ENCODE results near the gene DNAI2. TPM values are rescaled to one million over a fixed set of nuclear protein-coding genes. Genes with fewer than 3 reads are reported as not detected.

The DNAI2 gene, protein sequence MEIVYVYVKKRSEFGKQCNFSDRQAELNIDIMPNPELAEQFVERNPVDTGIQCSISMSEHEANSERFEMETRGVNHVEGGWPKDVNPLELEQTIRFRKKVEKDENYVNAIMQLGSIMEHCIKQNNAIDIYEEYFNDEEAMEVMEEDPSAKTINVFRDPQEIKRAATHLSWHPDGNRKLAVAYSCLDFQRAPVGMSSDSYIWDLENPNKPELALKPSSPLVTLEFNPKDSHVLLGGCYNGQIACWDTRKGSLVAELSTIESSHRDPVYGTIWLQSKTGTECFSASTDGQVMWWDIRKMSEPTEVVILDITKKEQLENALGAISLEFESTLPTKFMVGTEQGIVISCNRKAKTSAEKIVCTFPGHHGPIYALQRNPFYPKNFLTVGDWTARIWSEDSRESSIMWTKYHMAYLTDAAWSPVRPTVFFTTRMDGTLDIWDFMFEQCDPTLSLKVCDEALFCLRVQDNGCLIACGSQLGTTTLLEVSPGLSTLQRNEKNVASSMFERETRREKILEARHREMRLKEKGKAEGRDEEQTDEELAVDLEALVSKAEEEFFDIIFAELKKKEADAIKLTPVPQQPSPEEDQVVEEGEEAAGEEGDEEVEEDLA
- total RNA-seq (0.22 TPM), polyA plus RNA-seq (ENCODE audit: insufficient read depth, low read depth, low replicate concordance) (not detected)
- long read RNA-seq, donor 1: 0 reads
- long read RNA-seq, donor 2: 0 reads
- long read RNA-seq, donor 3: 0 reads
- long read RNA-seq, donor 4: 0 reads
- long read RNA-seq, donor 5: 0 reads
- long read RNA-seq, donor 6: 0 reads
- long read RNA-seq, donor 7, partial matches to known transcripts: 0 of 1 reads
- long read RNA-seq, donor 7, other reads (novel, unspliced or antisense): 1 of 1 reads
- long read RNA-seq, donor 8, partial matches to known transcripts: 0 of 1 reads
- long read RNA-seq, donor 8, other reads (novel, unspliced or antisense): 0 of 1 reads
- long read RNA-seq, donor 9: 0 reads
- long read RNA-seq, donor 10: 0 reads

DNA sequence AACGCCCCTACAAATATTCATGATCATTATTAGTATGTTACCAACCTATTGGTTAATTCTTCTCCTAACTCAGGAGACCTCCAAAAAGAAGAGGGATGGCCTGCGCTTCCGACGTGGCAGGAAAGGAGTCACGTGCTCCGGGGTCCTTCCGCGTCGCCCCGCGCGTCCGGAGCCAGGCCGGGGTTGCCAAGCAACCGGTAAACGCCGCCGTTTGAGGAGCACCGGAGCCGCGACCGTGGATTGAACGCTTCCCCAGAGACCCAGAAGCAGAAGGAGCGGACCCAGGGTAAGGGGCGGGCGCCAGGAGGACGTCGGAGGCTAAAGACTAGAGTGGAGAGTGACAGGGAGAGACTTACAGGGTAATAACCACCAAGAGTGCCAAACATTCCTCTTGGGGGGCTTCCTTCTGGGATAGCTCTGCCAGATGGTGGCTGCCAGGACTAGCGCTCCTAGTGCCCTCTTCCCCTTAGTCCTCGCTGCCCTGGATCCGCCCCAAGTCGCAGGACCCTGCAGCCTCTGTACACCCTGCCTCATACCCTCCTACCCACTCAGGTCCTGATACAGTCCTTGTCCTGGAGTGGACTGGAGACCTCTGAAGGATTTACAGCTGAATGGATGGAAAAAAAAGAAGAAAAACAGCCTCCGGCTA lies at the start of gene DNAI2:
Gene DNAI2, plus strand, starts transcription at position 175 of the 649 bp plus-strand sequence. CDS start 7,584 bp downstream, outside the sequence.
- Histone ChIP-seq H3K27me3 (ENCODE audit: control insufficient read depth, insufficient read depth, low read length) (no peaks in the 10 kb centered on the region), H3K27ac (ENCODE audit: low read depth in 2 of 2, low read length in 2 of 2) (no peak within 1 kb of the TSS)
- FAIRE-seq: no peak

GRCh38 chr17:74224959-74225725 lies 48.9 kb upstream of the DNAI2 start:
- H3K27me3 ChIP-seq (ENCODE audit: control insufficient read depth, insufficient read depth, low read length): no peaks in the 10 kb centered on the region
- intact Hi-C loops (cut with DNase I): no loop called here
- no peak for FAIRE-seq
- no peak overlapping the region for H3K27ac ChIP-seq (ENCODE audit: low read depth in 2 of 2, low read length in 2 of 2)
- H3K36me3 ChIP-seq (ENCODE audit: control insufficient read depth in 2 of 3, insufficient read depth in 3 of 3, low read length in 3 of 3): no peaks in the 10 kb centered on the region
- DNase-seq: peak in 1 of 5 donors; percentile 65
- no peaks in the 10 kb centered on the region for H3K9me3 ChIP-seq (ENCODE audit: control insufficient read depth in 2 of 3, insufficient read depth in 1 of 3, low read length in 3 of 3)
- no peaks in the 10 kb centered on the region for H3K4me1 ChIP-seq (ENCODE audit: control insufficient read depth in 2 of 3, insufficient read depth in 2 of 3, low read depth in 1 of 3, low read length in 3 of 3)
- H3K9ac ChIP-seq (ENCODE audit: low read length in 3 of 3): no peak overlapping the region
- no peak for TF ChIP-seq CTCF (IDR thresholded peaks at IDR 0.05; ENCODE audit: borderline replicate concordance, extremely low read depth, insufficient read depth)
- no peak overlapping the region for H3K4me3 ChIP-seq (ENCODE audit: low read length in 3 of 3)

More for the DNA sequence above, at the start of gene DNAI2:
- peak in 4 of 5 donors; percentile 77 to 90 (median 80) for DNase-seq
- H3K9me3 ChIP-seq (ENCODE audit: control insufficient read depth in 2 of 3, insufficient read depth in 1 of 3, low read length in 3 of 3): no peaks in the 10 kb centered on the region
- no peak within 1 kb of the TSS for H3K9ac ChIP-seq (ENCODE audit: low read length in 3 of 3)
- intact Hi-C loops (cut with DNase I): no loop called here
- H3K4me1 ChIP-seq (ENCODE audit: control insufficient read depth in 2 of 3, insufficient read depth in 2 of 3, low read depth in 1 of 3, low read length in 3 of 3): peaks cover 0 to 4% (median 3%) of the 10 kb centered on the region in 3 donors
- H3K4me3 ChIP-seq (ENCODE audit: low read length in 3 of 3): no peak within 1 kb of the TSS
- no peaks in the 10 kb centered on the region for H3K36me3 ChIP-seq (ENCODE audit: control insufficient read depth in 2 of 3, insufficient read depth in 3 of 3, low read length in 3 of 3)
- TF ChIP-seq CTCF (IDR thresholded peaks at IDR 0.05; ENCODE audit: borderline replicate concordance, extremely low read depth, insufficient read depth): no peak

DNA sequence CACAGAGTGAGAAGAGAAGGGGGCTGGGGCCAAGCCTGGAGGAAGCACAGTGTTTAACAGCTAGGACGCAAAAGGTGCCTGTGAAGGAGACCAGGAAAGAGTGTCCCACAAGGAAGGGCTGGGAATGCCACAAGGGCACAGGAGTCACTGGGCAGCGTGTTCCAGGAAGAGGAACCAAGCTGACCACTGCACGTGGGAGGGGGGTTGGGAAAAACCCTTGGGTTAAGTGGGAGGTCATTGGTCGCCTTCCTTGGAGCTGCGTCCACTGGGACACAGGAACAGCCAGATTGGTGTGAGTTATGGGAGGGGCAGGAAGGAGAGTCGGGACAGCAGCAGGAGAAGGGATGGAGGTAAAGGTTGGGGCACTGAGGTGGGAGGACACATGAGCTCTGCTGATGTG lies 47.8 kb upstream of the DNAI2 start:
- Histone ChIP-seq H3K27me3 (ENCODE audit: control insufficient read depth, insufficient read depth, low read length) (no peaks in the 10 kb centered on the region), H3K27ac (ENCODE audit: low read depth in 2 of 2, low read length in 2 of 2) (no peak overlapping the region), H3K4me1 (ENCODE audit: control insufficient read depth in 2 of 3, insufficient read depth in 2 of 3, low read depth in 1 of 3, low read length in 3 of 3) (no peaks in the 10 kb centered on the region), H3K9me3 (ENCODE audit: control insufficient read depth in 2 of 3, insufficient read depth in 1 of 3, low read length in 3 of 3) (no peaks in the 10 kb centered on the region), H3K36me3 (ENCODE audit: control insufficient read depth in 2 of 3, insufficient read depth in 3 of 3, low read length in 3 of 3) (no peaks in the 10 kb centered on the region), H3K4me3 (ENCODE audit: low read length in 3 of 3) (no peak overlapping the region), H3K9ac (ENCODE audit: low read length in 3 of 3) (no peak overlapping the region)
- no peak for TF ChIP-seq CTCF (IDR thresholded peaks at IDR 0.05; ENCODE audit: borderline replicate concordance, extremely low read depth, insufficient read depth)
- intact Hi-C loops (cut with DNase I): no loop called here
- no peak for DNase-seq
- no peak for FAIRE-seq

All from kidney (tissue), 22 donors.